GM12878 (cell line): Measurements from ENCODE around the gene TET3. TPM values are rescaled to one million over a fixed set of nuclear protein-coding genes. Genes with fewer than 3 reads are reported as not detected.

Experiments used
- ATAC-seq: fragments of 200-7000 bp; cut with Tn5 transposase; 3 replicates; pipeline ENCODE4 v1.9.1; 2020; ENCODE audit warnings: mild to moderate bottlenecking, moderate library complexity
- BruUV-seq: library from RNA; stranded (reverse); fragments of 400-500 nt; replicated peaks from 2 replicates; lab custom pipeline; 2021; lab: Mats Ljungman, UMichigan
- CTCF ChIA-PET: fragments of 300-600 bp; sonication (Branson Sonifier 250); formaldehyde crosslinking; extraction: SDS; loops from one replicate; lab custom pipeline; 2021; ENCODE audit warnings: inconsistent platforms; lab: Yijun Ruan, JAX
- POLR2A ChIA-PET: fragments of 350-600 bp; formaldehyde crosslinking; extraction: SDS; loops from one replicate; lab custom pipeline; 2021; ENCODE audit warnings: inconsistent platforms; lab: Charles Lee
- RAD21 ChIA-PET: fragments of 300-600 bp; sonication (Branson Sonifier 250); formaldehyde crosslinking; loops from one replicate; lab custom pipeline; 2023; ENCODE audit warnings: antibody characterized with exemption; ENCODE audit not compliant: unreplicated experiment; lab: Charles Lee
- SMC1A ChIA-PET: fragments of 300-600 bp; sonication (Branson Sonifier 250); formaldehyde crosslinking; loops from one replicate; lab custom pipeline; 2023; ENCODE audit not compliant: unreplicated experiment, uncharacterized antibody; lab: Charles Lee
- DNase-seq: peaks from one replicate; pipeline ENCODE4 v3.0.0-alpha.2; 2011; ENCODE audit warnings: low read depth, low spot score
- FAIRE-seq: peaks from 3 replicates; lab custom pipeline; 2011; peaks lifted over from hg19 to GRCh38; lab: Jason Lieb, UNC
- H2AFZ ChIP-seq: 2 replicates; pipeline ENCODE4 v1.6.0; 2011; ENCODE audit warnings: low read depth, low read length, control low read depth; ENCODE audit not compliant: control insufficient read depth
- H3K27ac ChIP-seq: 2 replicates; pipeline ENCODE4 v1.5.1; 2011; ENCODE audit warnings: control low read depth; ENCODE audit not compliant: control insufficient read depth, insufficient read depth
- H3K27me3 ChIP-seq, 2 experiments: replicated peaks in 1 of 2; 2 replicates each; pipeline versions ENCODE4 v1.6.0 to v1.6.1; 2011; ENCODE audit warnings: low read length in 1 of 2; ENCODE audit not compliant: control insufficient read depth in 2 of 2, insufficient read depth in 2 of 2
- H3K36me3 ChIP-seq, 2 experiments: 2 replicates each; pipeline ENCODE4 v1.5.1; 2011; ENCODE audit warnings: low read length in 1 of 2; ENCODE audit not compliant: control insufficient read depth in 2 of 2, insufficient read depth in 2 of 2
- H3K4me1 ChIP-seq: 2 replicates; pipeline ENCODE4 v1.6.1; 2011; ENCODE audit warnings: mild to moderate bottlenecking, low read length, moderate library complexity, mixed read lengths; ENCODE audit not compliant: control insufficient read depth, insufficient read depth
- H3K4me2 ChIP-seq: 2 replicates; pipeline ENCODE4 v1.6.0; 2011; ENCODE audit warnings: control low read depth; ENCODE audit not compliant: control insufficient read depth, insufficient read depth
- H3K4me3 ChIP-seq: fragments of 200-600 bp; sonication (generic); 2 replicates; pipeline ENCODE4 v1.5.1; 2016
- H3K79me2 ChIP-seq: 2 replicates; pipeline ENCODE4 v1.6.0; 2011; ENCODE audit warnings: low read length; ENCODE audit not compliant: control insufficient read depth, insufficient read depth
- H3K9ac ChIP-seq: 2 replicates; pipeline ENCODE4 v1.8.0; 2011; ENCODE audit warnings: low read length, control low read depth, mixed read lengths; ENCODE audit not compliant: control insufficient read depth, insufficient read depth
- H3K9me3 ChIP-seq: replicated peaks from 3 replicates; pipeline ENCODE4 v1.5.1; 2011; ENCODE audit warnings: mild to moderate bottlenecking, low read length; ENCODE audit not compliant: control insufficient read depth, insufficient read depth
- H4K20me1 ChIP-seq: 2 replicates; pipeline ENCODE4 v1.6.0; 2011; ENCODE audit not compliant: control insufficient read depth, insufficient read depth
- EZH2 ChIP-seq: IDR thresholded peaks from 2 replicates; pipeline ENCODE4 v1.6.1; 2012; ENCODE audit warnings: low read depth, mild to moderate bottlenecking, control low read depth, inconsistent platforms, low read length, borderline replicate concordance; ENCODE audit not compliant: control insufficient read depth
- HDAC6 ChIP-seq: fragments of 200-600 bp; sonication (generic); IDR thresholded peaks from one replicate; pipeline ENCODE4 v1.8.0; 2017; ENCODE audit warnings: antibody characterized with exemption; ENCODE audit not compliant: unreplicated experiment
- SMC3 ChIP-seq: IDR thresholded peaks from 2 replicates; pipeline ENCODE4 v1.6.1; 2011; ENCODE audit warnings: low read length, improper control_type of control experiment, borderline replicate concordance
- WGBS: methylation state at CpG from one replicate; pipeline ENCODE4 v1.1.6; 2016; ENCODE audit warnings: low lambda C conversion rate; ENCODE audit not compliant: insufficient replicate concordance, insufficient coverage; ENCODE audit errors: missing lambda C conversion rate; 5-methylcytosine and 5-hydroxymethylcytosine counted together
- in situ Hi-C: fragments of 300-500 bp; cut with MboI; formaldehyde crosslinking; loops from 9 replicates; pipeline ENCODE4 v1.14.3; 2018; ENCODE audit warnings: mixed read lengths
- intact Hi-C: fragments of 100-400 bp; cut with micrococcal nuclease; formaldehyde crosslinking; loops from one replicate; pipeline ENCODE4 v1.14.2; 2022; ENCODE audit not compliant: unreplicated experiment
- polyA plus RNA-seq, 11 experiments: library from polyadenylated mRNA; depleted of rRNA in 4 of 11; unstranded in 6 of 11; stranded (reverse) in 5 of 11; fragments of >200 nt; fragmentation: Nextera tagmentation in 4 of 11; fragmentation: Illumina TruSeq in 1 of 11; extraction: Ambion mirVana in 4 of 11; extraction: Trizol in 1 of 11; gene quantifications; 1 replicate in 1 of 11; 2 replicates in 10 of 11; pipeline versions ENCODE4 v1.2.1 to v1.2.3, GENCODE V29; 2011 to 2016; ENCODE audit warnings: inconsistent platforms in 2 of 11, missing spikeins in 2 of 11, low read depth in 1 of 11
- total RNA-seq, 4 experiments: library from RNA; depleted of rRNA in 3 of 4; stranded (reverse); fragments of >200 nt in 3 of 4; fragmentation: Illumina TruSeq in 1 of 4; extraction: Trizol in 1 of 4; gene quantifications; 2 replicates each; pipeline versions ENCODE4 v1.2.1 to v1.2.3, GENCODE V29; 2013 to 2021
- TF ChIP-seq, protein P1 (sequence below): fragments of 450-650 bp; IDR thresholded peaks from 2 replicates; pipeline ENCODE4 v1.6.1; 2017; ENCODE audit warnings: mild to moderate bottlenecking

The TET3 gene
- total and polyA plus RNA-seq, 10 of the 15 experiments (the other 5 are each of a cell fraction or from before 2014, with no cell fraction given): 0.77 to 25.9 (median 8.5) TPM

DNA sequence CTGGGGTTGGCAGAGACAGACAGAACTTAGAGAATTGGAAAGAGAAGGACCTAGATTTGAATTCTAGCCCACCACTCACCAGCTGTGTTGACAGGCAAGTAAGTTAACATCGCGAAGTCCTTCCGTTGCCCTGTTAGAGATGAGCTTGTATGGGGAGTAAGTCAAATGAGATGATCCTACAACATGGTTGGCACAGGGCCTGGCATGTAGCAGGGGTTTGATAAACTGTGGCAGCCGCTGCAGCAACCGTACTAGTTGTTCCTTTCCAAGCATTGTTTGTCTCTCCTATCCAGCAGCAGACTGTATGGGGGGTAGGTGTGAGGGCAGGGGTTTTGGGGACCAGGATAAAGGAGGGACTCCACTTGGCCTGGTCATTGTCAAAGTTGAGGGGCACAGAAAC is 16.0 kb downstream of the TET3 start (continued):
- TF ChIP-seq, protein P1, sequence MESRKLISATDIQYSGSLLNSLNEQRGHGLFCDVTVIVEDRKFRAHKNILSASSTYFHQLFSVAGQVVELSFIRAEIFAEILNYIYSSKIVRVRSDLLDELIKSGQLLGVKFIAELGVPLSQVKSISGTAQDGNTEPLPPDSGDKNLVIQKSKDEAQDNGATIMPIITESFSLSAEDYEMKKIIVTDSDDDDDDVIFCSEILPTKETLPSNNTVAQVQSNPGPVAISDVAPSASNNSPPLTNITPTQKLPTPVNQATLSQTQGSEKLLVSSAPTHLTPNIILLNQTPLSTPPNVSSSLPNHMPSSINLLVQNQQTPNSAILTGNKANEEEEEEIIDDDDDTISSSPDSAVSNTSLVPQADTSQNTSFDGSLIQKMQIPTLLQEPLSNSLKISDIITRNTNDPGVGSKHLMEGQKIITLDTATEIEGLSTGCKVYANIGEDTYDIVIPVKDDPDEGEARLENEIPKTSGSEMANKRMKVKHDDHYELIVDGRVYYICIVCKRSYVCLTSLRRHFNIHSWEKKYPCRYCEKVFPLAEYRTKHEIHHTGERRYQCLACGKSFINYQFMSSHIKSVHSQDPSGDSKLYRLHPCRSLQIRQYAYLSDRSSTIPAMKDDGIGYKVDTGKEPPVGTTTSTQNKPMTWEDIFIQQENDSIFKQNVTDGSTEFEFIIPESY: no peak
- no peak for TF ChIP-seq HDAC6

DNA sequence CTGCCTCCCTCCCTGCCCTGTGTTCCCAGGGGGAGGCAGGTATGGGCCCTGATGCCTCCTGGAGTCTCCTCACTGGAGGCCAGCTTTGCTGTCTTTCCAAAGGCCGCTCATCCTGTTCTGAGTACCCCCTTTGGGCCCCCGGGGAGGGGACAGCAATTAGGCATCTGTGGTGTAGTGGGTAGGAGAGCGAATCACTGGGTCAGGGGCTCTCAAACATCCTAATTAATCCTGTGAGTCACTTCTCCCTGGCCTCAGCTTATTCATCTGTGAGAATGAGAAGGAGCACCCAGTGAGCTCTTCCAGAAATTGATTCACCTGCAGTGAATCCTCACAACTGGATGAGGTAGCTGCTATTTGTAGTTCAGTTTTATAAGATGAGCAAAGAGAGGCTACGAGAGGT is 16.4 kb downstream of the TET3 start:
- BruUV-seq: no TSS peak
- RAD21 ChIA-PET: interaction anchor here (0.9 to 3.8 kb wide), 21 partner anchors 12 to 178 kb away, joined by 3 to 48 read pairs (median 4); partner anchors contain the start of genes BOLA3, MOB1A and STAMBP
- no peak for TF ChIP-seq EZH2
- TF ChIP-seq SMC3: no peak

More for the DNA sequence above, 16.4 kb downstream of the TET3 start:
- Histone ChIP-seq H3K27ac (no peak overlapping the region), H3K27me3 (no peaks in the 10 kb centered on the region), H3K9me3 (no peaks in the 10 kb centered on the region), H3K36me3 (peaks cover 12 to 30% of the 10 kb centered on the region in 2 experiments; a peak in 3 of 4 replicates), H3K4me2 (peak overlapping the region; percentile 96), H4K20me1 (peaks cover 25% of the 10 kb centered on the region), H3K4me3 (peak overlapping the region; percentile 45; the same call in 1 of the 2 replicates), H3K79me2 (peaks cover 97% of the 10 kb centered on the region), H3K9ac (no peak overlapping the region), H3K4me1 (peaks cover 22% of the 10 kb centered on the region), H2AFZ (no peak overlapping the region)
- ChIA-PET POLR2A (interaction anchor here (1.0 to 2.7 kb wide), 13 partner anchors 10 to 173 kb away, joined by 3 to 19 read pairs (median 4); partner anchors contain the start of gene STAMBP), SMC1A (interaction anchor here (0.7 to 3.9 kb wide), 26 partner anchors 8 to 179 kb away, joined by 3 to 25 read pairs (median 4); partner anchors contain the start of gene STAMBP), CTCF (interaction anchor here (1.0 to 2.3 kb wide), 14 partner anchors 8 to 180 kb away, joined by 3 to 18 read pairs (median 6); partner anchors contain the start of gene STAMBP)
- no peak for FAIRE-seq
- no peak for DNase-seq
- WGBS: 50% methylated on average over 4 of the region's 4 CpGs
- ATAC-seq: no peak
- intact Hi-C loops (loop anchor here (5.0 kb wide), 1 partner anchor 76 kb away; no protein-coding TSS in a partner anchor), in situ Hi-C loops (no loop called here)
